ENCODE data around the gene NCKIPSD. TPM values are rescaled to one million over a fixed set of nuclear protein-coding genes. Genes with fewer than 3 reads are reported as not detected.

NCKIPSD gene
- polyA plus RNA-seq, 1 of the 3 experiments (the other 2 are of a cell fraction): 20.4 TPM

DNA sequence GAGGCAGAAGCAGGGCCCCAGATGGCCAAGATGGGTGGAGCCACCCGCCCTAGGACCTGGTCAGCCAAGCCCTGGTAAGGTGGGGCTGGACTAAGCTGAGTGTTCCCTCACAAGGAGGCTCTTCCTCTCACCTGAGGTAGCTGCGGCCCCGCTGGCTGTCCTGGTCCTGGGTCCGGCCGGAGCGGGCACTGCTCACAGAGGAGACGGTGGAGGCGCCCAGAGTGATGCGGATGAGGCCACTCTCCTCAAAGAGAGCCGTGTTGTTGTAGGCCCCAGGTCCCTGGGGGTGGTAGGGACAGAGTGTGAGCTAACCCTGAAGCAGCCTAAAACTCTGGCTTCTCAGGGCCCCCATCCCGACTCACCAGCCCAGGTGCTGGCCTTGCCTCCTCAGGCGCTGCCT lies 43.1 kb downstream of the NCKIPSD start:
- TF ChIP-seq SMC3 (IDR thresholded peaks at IDR 0.05; ENCODE audit: low read depth, low read length): no peak
- TF ChIP-seq JUND (IDR thresholded peaks at IDR 0.05): no peak
- no peak for TF ChIP-seq GABPA (IDR thresholded peaks at IDR 0.05; ENCODE audit: low read depth)
- no peak for TF ChIP-seq RAD21 (IDR thresholded peaks at IDR 0.05; ENCODE audit: low read length)
- TF ChIP-seq FOXM1 (IDR thresholded peaks at IDR 0.05; ENCODE audit: low read depth): no peak
- no peak for TF ChIP-seq SIN3A (IDR thresholded peaks at IDR 0.05; ENCODE audit: borderline replicate concordance, low read depth, low read length)
- no peak for TF ChIP-seq GATA2 (CRISPR knock-in tag; IDR thresholded peaks at IDR 0.05)
- TF ChIP-seq EP300 (IDR thresholded peaks at IDR 0.05; ENCODE audit: borderline replicate concordance in 1 of 2, low read depth in 1 of 2, low read length in 1 of 2): no peak
- no peak for TF ChIP-seq NRF1 (IDR thresholded peaks at IDR 0.05; ENCODE audit: low read depth, low read length)
- TF ChIP-seq RXRA (IDR thresholded peaks at IDR 0.05; ENCODE audit: borderline replicate concordance, low read depth): no peak
- no peak for TF ChIP-seq MXI1 (IDR thresholded peaks at IDR 0.05; ENCODE audit: low read depth, low read length)
- TF ChIP-seq RCOR1 (IDR thresholded peaks at IDR 0.05; ENCODE audit: low read length): no peak
- Histone ChIP-seq H3K27me3 (ENCODE audit: insufficient read depth) (no peaks in the 10 kb centered on the region), H3K9me2 (no peaks in the 10 kb centered on the region), H3K27ac (ENCODE audit: low read depth in 2 of 2, low read length in 1 of 2) (no peak overlapping the region), H3K4me3 (ENCODE audit: low read depth in 2 of 2, low read length in 1 of 2) (no peak overlapping the region), H2AFZ (ENCODE audit: low read depth) (no peak overlapping the region), H4K20me1 (ENCODE audit: insufficient read depth) (no peaks in the 10 kb centered on the region), H3K9ac (no peak overlapping the region), H3K4me2 (no peak overlapping the region), H3K4me1 (ENCODE audit: control insufficient read depth in 1 of 2, insufficient read depth in 2 of 2, low read depth in 1 of 2, low read length in 1 of 2) (no peaks in the 10 kb centered on the region; a peak in 1 of 4 replicates), H3F3A (replicated peaks; ENCODE audit: insufficient read depth) (no peaks in the 10 kb centered on the region), H3K79me2 (ENCODE audit: insufficient read depth) (no peaks in the 10 kb centered on the region), H3K9me3 (no peaks in the 10 kb centered on the region), H3K36me3 (replicated peaks in 1 of 2; ENCODE audit: control insufficient read depth in 1 of 2, insufficient read depth in 2 of 2, low read length in 1 of 2) (peaks cover 2 to 77% of the 10 kb centered on the region in 2 experiments)
- POLR2A ChIA-PET: no interaction called here
- no peak for DNase-seq
- WGBS (ENCODE audit: low lambda C conversion rate): 95% methylated on average over 8 of the region's 12 CpGs
- CTCF ChIA-PET: no interaction called here

DNA sequence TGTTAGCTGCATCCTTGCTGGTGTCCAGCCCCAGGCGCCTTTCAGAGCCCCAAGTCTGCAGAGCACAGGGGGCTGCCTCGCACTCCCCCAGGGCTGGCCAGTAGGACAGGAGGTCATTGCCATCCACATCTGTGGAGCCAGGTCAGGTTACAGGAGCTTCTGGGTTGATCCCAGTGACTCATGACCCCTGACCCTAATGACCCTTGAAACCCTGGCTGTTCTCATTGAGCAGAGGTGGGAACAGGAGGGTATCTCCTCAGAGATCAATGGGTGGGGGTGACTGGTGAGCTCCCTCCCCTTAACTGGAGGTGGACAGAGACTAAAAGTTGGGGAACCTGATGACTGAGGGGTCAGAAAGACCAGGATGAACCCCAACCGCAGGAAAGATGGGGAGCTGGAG lies 44.3 kb downstream of the NCKIPSD start:
- DNase-seq: no peak
- TF ChIP-seq, protein P1, sequence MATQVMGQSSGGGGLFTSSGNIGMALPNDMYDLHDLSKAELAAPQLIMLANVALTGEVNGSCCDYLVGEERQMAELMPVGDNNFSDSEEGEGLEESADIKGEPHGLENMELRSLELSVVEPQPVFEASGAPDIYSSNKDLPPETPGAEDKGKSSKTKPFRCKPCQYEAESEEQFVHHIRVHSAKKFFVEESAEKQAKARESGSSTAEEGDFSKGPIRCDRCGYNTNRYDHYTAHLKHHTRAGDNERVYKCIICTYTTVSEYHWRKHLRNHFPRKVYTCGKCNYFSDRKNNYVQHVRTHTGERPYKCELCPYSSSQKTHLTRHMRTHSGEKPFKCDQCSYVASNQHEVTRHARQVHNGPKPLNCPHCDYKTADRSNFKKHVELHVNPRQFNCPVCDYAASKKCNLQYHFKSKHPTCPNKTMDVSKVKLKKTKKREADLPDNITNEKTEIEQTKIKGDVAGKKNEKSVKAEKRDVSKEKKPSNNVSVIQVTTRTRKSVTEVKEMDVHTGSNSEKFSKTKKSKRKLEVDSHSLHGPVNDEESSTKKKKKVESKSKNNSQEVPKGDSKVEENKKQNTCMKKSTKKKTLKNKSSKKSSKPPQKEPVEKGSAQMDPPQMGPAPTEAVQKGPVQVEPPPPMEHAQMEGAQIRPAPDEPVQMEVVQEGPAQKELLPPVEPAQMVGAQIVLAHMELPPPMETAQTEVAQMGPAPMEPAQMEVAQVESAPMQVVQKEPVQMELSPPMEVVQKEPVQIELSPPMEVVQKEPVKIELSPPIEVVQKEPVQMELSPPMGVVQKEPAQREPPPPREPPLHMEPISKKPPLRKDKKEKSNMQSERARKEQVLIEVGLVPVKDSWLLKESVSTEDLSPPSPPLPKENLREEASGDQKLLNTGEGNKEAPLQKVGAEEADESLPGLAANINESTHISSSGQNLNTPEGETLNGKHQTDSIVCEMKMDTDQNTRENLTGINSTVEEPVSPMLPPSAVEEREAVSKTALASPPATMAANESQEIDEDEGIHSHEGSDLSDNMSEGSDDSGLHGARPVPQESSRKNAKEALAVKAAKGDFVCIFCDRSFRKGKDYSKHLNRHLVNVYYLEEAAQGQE (IDR thresholded peaks at IDR 0.05; ENCODE audit: low read depth, low read length): no peak
- no peak for TF ChIP-seq RXRA (IDR thresholded peaks at IDR 0.05; ENCODE audit: borderline replicate concordance, low read depth)
- TF ChIP-seq FOXM1 (IDR thresholded peaks at IDR 0.05; ENCODE audit: low read depth): no peak
- no peak for TF ChIP-seq FOSL2 (IDR thresholded peaks at IDR 0.05; ENCODE audit: borderline replicate concordance, low read depth)
- no peak for TF ChIP-seq EP300 (IDR thresholded peaks at IDR 0.05; ENCODE audit: borderline replicate concordance in 1 of 2, low read depth in 1 of 2, low read length in 1 of 2)
- TF ChIP-seq RAD21 (IDR thresholded peaks at IDR 0.05; ENCODE audit: low read length): no peak
- Histone ChIP-seq H3K4me1 (ENCODE audit: control insufficient read depth in 1 of 2, insufficient read depth in 2 of 2, low read depth in 1 of 2, low read length in 1 of 2) (peaks cover 4% of the 10 kb centered on the region in 2 experiments), H3K79me2 (ENCODE audit: insufficient read depth) (0 out of 2 replicates have a peak, but pooled peaks cover 8% of the 10 kb centered on the region), H3K4me3 (ENCODE audit: low read depth in 2 of 2, low read length in 1 of 2) (no peak overlapping the region), H3K27me3 (ENCODE audit: insufficient read depth) (no peaks in the 10 kb centered on the region), H2AFZ (ENCODE audit: low read depth) (no peak overlapping the region), H3K9ac (no peak overlapping the region), H3F3A (replicated peaks; ENCODE audit: insufficient read depth) (no peaks in the 10 kb centered on the region), H3K9me2 (no peaks in the 10 kb centered on the region), H4K20me1 (ENCODE audit: insufficient read depth) (no peaks in the 10 kb centered on the region), H3K4me2 (no peak overlapping the region), H3K9me3 (no peaks in the 10 kb centered on the region), H3K27ac (ENCODE audit: low read depth in 2 of 2, low read length in 1 of 2) (no peak overlapping the region), H3K36me3 (replicated peaks in 1 of 2; ENCODE audit: control insufficient read depth in 1 of 2, insufficient read depth in 2 of 2, low read length in 1 of 2) (peaks cover 2 to 71% of the 10 kb centered on the region in 2 experiments)
- ChIA-PET POLR2A (no interaction called here), CTCF (interaction anchor here (0.6 kb wide), 1 partner anchor 23 kb away, joined by 3 read pairs; no protein-coding TSS in a partner anchor)
- WGBS (ENCODE audit: low lambda C conversion rate): 100% methylated on average over 3 of the region's 3 CpGs
